AG10803 (cell line): Measurements from ENCODE around the gene TPK1.

Experiments used
- DNase-seq: peaks from one replicate; pipeline ENCODE4 v3.0.0; 2010; ENCODE audit warnings: low read depth
- H3K4me3 ChIP-seq: 2 replicates; pipeline ENCODE4 v1.5.1; 2011; ENCODE audit warnings: mild to moderate bottlenecking, low read length, control low read depth
- CTCF ChIP-seq: conservative IDR thresholded peaks from 2 replicates; pipeline ENCODE4 v1.5.1; 2011; ENCODE audit warnings: mild to moderate bottlenecking, low read length, control low read depth, inconsistent platforms

TPK1 gene

GRCh38 chr7:144862612-144863319 is 26.9 kb upstream of the TPK1 start:
- H3K4me3 ChIP-seq: no peak overlapping the region
- DNase-seq: no peak
- TF ChIP-seq CTCF: no peak

GRCh38 chr7:144859739-144860138 is 23.9 kb upstream of the TPK1 start:
- DNase-seq: no peak
- no peak for TF ChIP-seq CTCF
- H3K4me3 ChIP-seq: no peak overlapping the region

GRCh38 chr7:144857463-144857862 is 21.6 kb upstream of the TPK1 start:
- no peak overlapping the region for H3K4me3 ChIP-seq
- no peak for DNase-seq
- TF ChIP-seq CTCF: no peak

GRCh38 chr7:144854839-144855424 is 19.1 kb upstream of the TPK1 start:
- DNase-seq: peak; percentile 29
- TF ChIP-seq CTCF: peak; percentile 61
- H3K4me3 ChIP-seq: no peak overlapping the region

- H3K4me3 ChIP-seq: no peak overlapping the region
- TF ChIP-seq CTCF: no peak
- no peak for DNase-seq
Observed at GRCh38 chr7:144853542-144853941, 17.7 kb upstream of the TPK1 start.

- no peak overlapping the region for H3K4me3 ChIP-seq
- no peak for DNase-seq
- no peak for TF ChIP-seq CTCF
Observed at GRCh38 chr7:144848078-144848477, 12.2 kb upstream of the TPK1 start.

GRCh38 chr7:144842377-144842851 is 6.6 kb upstream of the TPK1 start:
- TF ChIP-seq CTCF: no peak
- no peak overlapping the region for H3K4me3 ChIP-seq
- no peak for DNase-seq
